Thymus (tissue), 11 donors: ENCODE data around the gene AKAP6. TPM values are rescaled to one million over a fixed set of nuclear protein-coding genes. Genes with fewer than 3 reads are reported as not detected.

Experiments
- DNase-seq, 9 donors: peaks; one replicate each; pipeline ENCODE4 v3.0.0-alpha.2; 2013; ENCODE audit warnings: low spot score in 9 of 9, low read depth in 6 of 9, missing footprints in 1 of 9
- H3K27ac ChIP-seq, 2 donors: one replicate each; pipeline ENCODE4 v1.5.1; 2013; ENCODE audit warnings: control low read depth in 1 of 2, low read depth in 1 of 2, low read length in 1 of 2, mild to moderate bottlenecking in 1 of 2, moderate library complexity in 1 of 2
- H3K27me3 ChIP-seq, 2 donors: one replicate each; pipeline ENCODE4 v1.5.1; 2013; ENCODE audit warnings: low read length in 1 of 2; ENCODE audit not compliant: control insufficient read depth in 2 of 2, insufficient read depth in 1 of 2
- H3K36me3 ChIP-seq, 2 donors: one replicate each; pipeline ENCODE4 v1.5.1; 2013; ENCODE audit warnings: low read length in 1 of 2, mild to moderate bottlenecking in 1 of 2, moderate library complexity in 1 of 2; ENCODE audit not compliant: control insufficient read depth in 2 of 2, insufficient read depth in 2 of 2
- H3K4me1 ChIP-seq, 2 donors: one replicate each; pipeline ENCODE4 v1.5.1; 2013; ENCODE audit warnings: low read length in 2 of 2; ENCODE audit not compliant: control insufficient read depth in 2 of 2, insufficient read depth in 2 of 2
- H3K4me3 ChIP-seq, 2 donors: one replicate each; pipeline ENCODE4 v1.5.1; 2013; ENCODE audit warnings: low read length in 2 of 2, control low read depth in 1 of 2, mild to moderate bottlenecking in 1 of 2
- H3K9me3 ChIP-seq, 2 donors: one replicate each; pipeline ENCODE4 v1.5.1; 2013; ENCODE audit warnings: low read length in 1 of 2, mild to moderate bottlenecking in 1 of 2; ENCODE audit not compliant: control insufficient read depth in 2 of 2, insufficient read depth in 1 of 2
- WGBS: extraction: QIAGEN DNeasy Blood & Tissue Kit; methylation state at CpG from one replicate; pipeline ENCODE4 v1.1.7; 2013; 5-methylcytosine and 5-hydroxymethylcytosine counted together
- polyA plus RNA-seq: library from polyadenylated mRNA; stranded (reverse); fragments of 200-250 nt; gene quantifications from one replicate; pipeline ENCODE4 v1.2.3, GENCODE V29; 2013
- total RNA-seq: library from RNA; stranded (reverse); fragments of 120-200 nt; gene quantifications from one replicate; pipeline ENCODE4 v1.2.4, GENCODE V29; 2013
- donor health status: healthy.

Gene AKAP6
- total and polyA plus RNA-seq, 2 donors, result 1.4 to 2.0 TPM

GRCh38 chr14:32754209-32754608, 425.1 kb downstream of the AKAP6 start:
- H3K4me3 ChIP-seq, result no peak overlapping the region
- DNase-seq, result no peak
- H3K27ac ChIP-seq, result no peak overlapping the region
- H3K4me1 ChIP-seq, result no peaks in the 10 kb centered on the region
- H3K36me3 ChIP-seq, result no peaks in the 10 kb centered on the region
- peaks cover 2 to 16% of the 10 kb centered on the region in 2 donors for H3K9me3 ChIP-seq
- H3K27me3 ChIP-seq, result no peaks in the 10 kb centered on the region
- 90% methylated on average over 1 of the region's 1 CpG for WGBS

- Histone ChIP-seq H3K36me3 (no peaks in the 10 kb centered on the region), H3K4me1 (no peaks in the 10 kb centered on the region), H3K9me3 (peaks cover 2 to 16% of the 10 kb centered on the region in 2 donors), H3K27ac (no peak overlapping the region), H3K4me3 (no peak overlapping the region), H3K27me3 (no peaks in the 10 kb centered on the region)
- WGBS, result 95% methylated on average over 1 of the region's 1 CpG
- DNase-seq, result no peak
Measured at GRCh38 chr14:32756173-32756572, 427.1 kb downstream of the AKAP6 start.

GRCh38 chr14:32756775-32757174, 427.7 kb downstream of the AKAP6 start:
- Histone ChIP-seq H3K9me3 (peaks cover 2 to 16% of the 10 kb centered on the region in 2 donors), H3K4me1 (no peaks in the 10 kb centered on the region), H3K4me3 (no peak overlapping the region), H3K27ac (no peak overlapping the region), H3K36me3 (no peaks in the 10 kb centered on the region), H3K27me3 (no peaks in the 10 kb centered on the region)
- no peak for DNase-seq
- 95% methylated on average over 3 of the region's 3 CpGs for WGBS

- no peak overlapping the region for H3K27ac ChIP-seq
- H3K27me3 ChIP-seq, result no peaks in the 10 kb centered on the region
- peaks cover 2 to 16% of the 10 kb centered on the region in 2 donors for H3K9me3 ChIP-seq
- DNase-seq, result no peak
- 85% methylated on average over 4 of the region's 4 CpGs for WGBS
- H3K36me3 ChIP-seq, result no peaks in the 10 kb centered on the region
- H3K4me3 ChIP-seq, result no peak overlapping the region
- no peaks in the 10 kb centered on the region for H3K4me1 ChIP-seq
Measured at GRCh38 chr14:32757568-32757967, 428.5 kb downstream of the AKAP6 start.

- no peak overlapping the region for H3K4me3 ChIP-seq
- no peaks in the 10 kb centered on the region for H3K36me3 ChIP-seq
- H3K27me3 ChIP-seq, result no peaks in the 10 kb centered on the region
- H3K9me3 ChIP-seq, result peaks cover 2 to 5% of the 10 kb centered on the region in 2 donors
- no peaks in the 10 kb centered on the region for H3K4me1 ChIP-seq
- no peak for DNase-seq
- WGBS, result 90% methylated on average over 5 of the region's 5 CpGs
- no peak overlapping the region for H3K27ac ChIP-seq
Measured at GRCh38 chr14:32761381-32761968, 432.4 kb downstream of the AKAP6 start.

GRCh38 chr14:32762886-32763285, 433.8 kb downstream of the AKAP6 start:
- no peak for DNase-seq
- Histone ChIP-seq H3K9me3 (no peaks in the 10 kb centered on the region), H3K4me1 (no peaks in the 10 kb centered on the region), H3K4me3 (no peak overlapping the region), H3K27me3 (no peaks in the 10 kb centered on the region), H3K27ac (no peak overlapping the region), H3K36me3 (no peaks in the 10 kb centered on the region)
- 95% methylated on average over 2 of the region's 2 CpGs for WGBS

- H3K36me3 ChIP-seq, result no peaks in the 10 kb centered on the region
- no peak for DNase-seq
- 94% methylated on average over 1 of the region's 1 CpG for WGBS
- H3K27ac ChIP-seq, result no peak overlapping the region
- H3K4me3 ChIP-seq, result no peak overlapping the region
- no peaks in the 10 kb centered on the region for H3K9me3 ChIP-seq
- H3K27me3 ChIP-seq, result no peaks in the 10 kb centered on the region
- H3K4me1 ChIP-seq, result no peaks in the 10 kb centered on the region
Measured at GRCh38 chr14:32763673-32764072, 434.6 kb downstream of the AKAP6 start.

- Histone ChIP-seq H3K36me3 (no peaks in the 10 kb centered on the region), H3K27ac (no peak overlapping the region), H3K4me3 (no peak overlapping the region), H3K4me1 (no peaks in the 10 kb centered on the region), H3K9me3 (no peaks in the 10 kb centered on the region), H3K27me3 (no peaks in the 10 kb centered on the region)
- no peak for DNase-seq
Measured at GRCh38 chr14:32764131-32764530, 435.0 kb downstream of the AKAP6 start.

GRCh38 chr14:32770422-32770821, 441.3 kb downstream of the AKAP6 start:
- Histone ChIP-seq H3K36me3 (no peaks in the 10 kb centered on the region), H3K27ac (no peak overlapping the region), H3K9me3 (no peaks in the 10 kb centered on the region), H3K27me3 (no peaks in the 10 kb centered on the region), H3K4me1 (no peaks in the 10 kb centered on the region), H3K4me3 (no peak overlapping the region)
- no peak for DNase-seq

- Histone ChIP-seq H3K9me3 (no peaks in the 10 kb centered on the region), H3K27me3 (no peaks in the 10 kb centered on the region), H3K4me1 (no peaks in the 10 kb centered on the region), H3K36me3 (no peaks in the 10 kb centered on the region), H3K4me3 (no peak overlapping the region), H3K27ac (no peak overlapping the region)
- WGBS, result 91% methylated on average over 2 of the region's 2 CpGs
- no peak for DNase-seq
Measured at GRCh38 chr14:32774214-32774613, 445.1 kb downstream of the AKAP6 start.
